HG02981 (cell line): ENCODE measurements around the gene KRTAP10-6.
"Not testable (repeated sequence)": the region's sequence is repeated elsewhere in the genome, so short reads cannot be mapped to it uniquely, and the experiment has no call there.

ENCODE experiments used
- ATAC-seq: cut with Tn5 transposase; IDR thresholded peaks from one replicate; pipeline ENCODE4 v1.9.1; 2021; ENCODE audit warnings: mild to moderate bottlenecking, moderate library complexity; ENCODE audit not compliant: unreplicated experiment

KRTAP10-6 gene

GRCh38 chr21:44579833-44580144 is 12.5 kb downstream of the KRTAP10-6 start:
- no peak for ATAC-seq

DNA sequence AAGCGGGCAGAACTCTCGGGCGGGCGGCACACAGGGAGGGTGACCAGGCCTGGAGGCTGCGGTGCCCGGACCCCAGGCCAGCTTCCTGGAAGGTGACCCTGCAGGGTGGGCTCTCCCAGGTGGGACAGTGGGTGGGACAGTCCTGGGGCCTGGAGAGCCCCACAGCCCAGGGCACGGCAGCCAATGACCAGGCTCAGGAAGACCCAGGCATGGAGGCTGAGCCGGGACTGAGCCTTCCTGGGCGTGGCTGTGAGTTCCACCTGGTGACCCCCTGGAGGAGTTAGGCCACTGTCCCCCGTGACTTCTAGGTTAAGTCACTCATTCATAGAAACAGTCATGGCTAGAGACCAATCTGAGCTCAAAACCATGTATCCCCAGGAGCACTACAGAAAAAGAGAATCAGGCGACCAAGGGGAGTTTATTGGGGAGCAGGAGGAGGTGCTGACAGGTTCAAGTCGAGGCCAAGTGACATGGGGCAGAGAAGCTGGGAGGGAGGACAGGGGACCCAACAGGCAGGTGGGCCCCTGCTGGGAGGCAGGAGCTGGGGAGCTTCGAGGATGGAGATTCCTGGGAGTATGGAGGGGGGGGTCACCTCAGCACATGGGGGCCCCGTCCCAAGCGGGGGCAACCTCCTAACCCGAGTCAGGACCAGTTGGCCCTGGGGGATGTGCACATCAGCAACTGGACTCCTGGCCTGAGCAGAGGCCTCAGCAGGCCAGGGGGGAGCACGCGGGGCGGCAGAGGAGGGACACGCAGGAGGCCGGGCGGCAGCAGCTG is 13.1 kb downstream of the KRTAP10-6 start:
- ATAC-seq, result no peak

GRCh38 chr21:44578371-44579055 is 13.8 kb downstream of the KRTAP10-6 start:
- no peak for ATAC-seq

GRCh38 chr21:44576025-44576420 is 16.3 kb downstream of the KRTAP10-6 start:
- no peak for ATAC-seq

- no peak for ATAC-seq
Measured at GRCh38 chr21:44575307-44576024, 16.8 kb downstream of the KRTAP10-6 start.

- ATAC-seq, result no peak
Measured at GRCh38 chr21:44574457-44575306, 17.6 kb downstream of the KRTAP10-6 start.

DNA sequence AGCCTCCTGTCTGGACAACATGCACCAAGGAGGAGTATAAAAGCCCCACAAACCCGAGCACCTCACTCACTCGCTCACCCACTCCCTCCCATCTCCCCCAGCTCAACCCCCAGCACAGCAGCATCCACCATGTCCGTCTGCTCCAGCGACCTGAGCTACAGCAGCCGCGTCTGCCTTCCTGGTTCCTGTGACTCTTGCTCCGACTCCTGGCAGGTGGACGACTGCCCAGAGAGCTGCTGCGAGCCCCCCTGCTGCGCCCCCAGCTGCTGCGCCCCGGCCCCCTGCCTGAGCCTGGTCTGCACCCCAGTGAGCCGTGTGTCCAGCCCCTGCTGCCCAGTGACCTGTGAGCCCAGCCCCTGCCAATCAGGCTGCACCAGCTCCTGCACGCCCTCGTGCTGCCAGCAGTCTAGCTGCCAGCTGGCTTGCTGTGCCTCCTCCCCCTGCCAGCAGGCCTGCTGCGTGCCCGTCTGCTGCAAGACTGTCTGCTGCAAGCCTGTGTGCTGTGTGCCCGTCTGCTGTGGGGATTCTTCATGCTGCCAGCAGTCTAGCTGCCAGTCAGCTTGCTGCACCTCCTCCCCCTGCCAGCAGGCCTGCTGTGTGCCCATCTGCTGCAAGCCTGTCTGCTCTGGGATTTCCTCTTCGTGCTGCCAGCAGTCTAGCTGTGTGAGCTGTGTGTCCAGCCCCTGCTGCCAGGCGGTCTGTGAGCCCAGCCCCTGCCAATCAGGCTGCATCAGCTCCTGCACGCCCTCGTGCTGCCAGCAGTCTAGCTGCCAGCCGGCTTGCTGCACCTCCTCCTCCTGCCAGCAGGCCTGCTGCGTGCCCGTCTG is 18.5 kb downstream of the KRTAP10-6 start, which contains the start of gene KRTAP10-4:
TSS of gene KRTAP10-4 (plus strand) at position 100 of the 827 bp plus-strand sequence. CDS start at position 130, 30 bp downstream.
- not testable (repeated sequence) for ATAC-seq

GRCh38 chr21:44572959-44573583 is 19.2 kb downstream of the KRTAP10-6 start:
- ATAC-seq, result no peak

DNA sequence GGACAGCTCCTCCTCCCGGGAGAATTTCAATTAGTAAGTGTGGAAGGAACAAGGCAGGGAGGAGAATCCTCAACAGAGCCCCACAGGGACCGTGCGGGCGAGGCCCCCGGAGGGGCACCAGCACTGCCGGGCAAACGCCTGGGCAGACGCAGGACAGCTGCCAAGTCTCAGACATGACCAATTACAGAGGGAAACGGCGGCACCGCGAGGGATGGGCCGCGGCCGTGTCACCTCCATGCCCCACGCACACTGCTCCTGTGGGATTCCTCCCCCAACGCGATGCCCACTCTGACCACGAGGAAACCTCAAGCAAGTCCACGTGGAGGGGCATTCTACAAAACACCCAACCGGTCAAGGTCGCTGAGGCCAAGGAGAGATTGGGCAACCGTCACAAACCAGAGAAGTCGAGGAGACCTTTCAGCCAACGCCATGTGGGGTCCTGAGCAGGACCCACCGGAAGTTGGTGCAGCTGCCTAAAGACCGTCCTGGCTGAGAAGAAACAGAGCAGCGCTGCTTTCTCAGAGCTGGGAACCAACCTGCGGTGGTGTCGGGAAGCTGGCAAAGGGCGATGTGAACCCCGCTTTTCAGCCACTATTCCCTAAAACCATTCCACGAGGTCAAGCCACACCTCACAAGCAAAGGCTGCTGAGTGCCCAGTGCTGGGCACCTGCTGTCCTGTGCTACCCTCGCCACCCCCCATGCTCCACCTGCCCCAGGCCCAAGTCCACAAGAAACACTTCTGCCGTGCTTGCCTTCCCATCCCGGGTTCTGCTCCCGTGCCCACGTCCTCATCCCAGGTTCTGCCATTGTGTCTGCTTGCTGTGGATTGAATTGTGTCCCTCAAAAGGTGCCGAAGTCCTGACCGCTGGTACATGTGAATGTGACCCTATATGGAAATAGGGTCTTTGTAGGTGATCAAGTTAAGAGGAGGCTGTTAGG is 20.2 kb downstream of the KRTAP10-6 start:
- ATAC-seq, result no peak

DNA sequence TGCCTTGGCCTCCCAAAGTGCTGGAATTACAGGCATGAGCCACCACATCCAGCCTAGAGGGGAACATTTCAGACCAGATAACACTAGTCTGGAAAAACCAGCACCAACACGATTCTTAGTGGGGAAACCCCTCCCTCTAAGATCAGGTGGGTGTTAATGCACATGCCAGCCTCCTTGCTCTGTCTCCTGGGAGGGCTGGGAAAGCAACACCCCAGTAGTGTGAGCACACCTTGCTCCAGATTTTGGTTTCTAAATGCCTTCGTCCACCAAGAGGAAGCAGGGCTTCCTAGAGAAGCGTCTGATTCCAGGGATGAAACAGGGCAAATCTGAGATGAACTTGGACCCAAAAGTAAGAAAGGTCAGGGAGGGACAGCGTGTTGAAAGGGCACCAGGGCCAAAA is 21.0 kb downstream of the KRTAP10-6 start:
- ATAC-seq, result no peak

DNA sequence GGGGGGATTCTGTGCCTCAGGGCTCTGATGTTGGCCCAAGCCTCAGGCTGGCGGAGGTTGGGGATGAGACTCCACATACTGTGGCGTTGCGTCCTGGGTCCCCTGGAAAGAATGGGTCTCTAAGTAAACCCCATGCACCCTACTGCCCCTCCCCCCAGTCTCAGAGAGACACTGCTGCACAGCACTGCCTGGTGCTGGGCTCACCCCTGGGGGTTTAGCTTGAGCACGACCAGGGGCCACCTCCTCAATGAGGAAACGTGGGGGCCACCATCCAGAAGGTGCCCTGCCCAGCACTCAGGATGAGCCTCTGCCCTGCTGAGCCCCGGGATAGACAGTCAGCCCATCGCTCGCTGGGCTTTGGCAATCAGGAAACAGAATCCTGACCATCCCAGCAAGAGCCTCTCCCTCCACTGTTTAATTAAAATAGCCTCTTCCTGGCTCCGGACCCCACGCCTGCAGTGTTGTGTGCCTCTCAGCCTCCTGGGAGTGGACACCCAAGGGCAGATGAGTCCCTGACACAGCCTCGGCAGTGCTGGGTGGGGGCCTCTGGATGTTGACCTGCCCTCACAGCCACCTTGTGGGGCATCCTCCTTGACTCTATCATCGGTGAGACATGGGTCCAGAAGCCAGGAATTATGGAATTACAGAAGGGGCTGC is 22.3 kb downstream of the KRTAP10-6 start:
- no peak for ATAC-seq

GRCh38 chr21:44568667-44569556 is 23.4 kb downstream of the KRTAP10-6 start:
- no peak for ATAC-seq

- ATAC-seq, result no peak
Measured at GRCh38 chr21:44568261-44568660, 24.0 kb downstream of the KRTAP10-6 start.

- no peak for ATAC-seq
Measured at GRCh38 chr21:44567481-44568171, 24.7 kb downstream of the KRTAP10-6 start.

- no peak for ATAC-seq
Measured at GRCh38 chr21:44566403-44566802, 25.9 kb downstream of the KRTAP10-6 start.

- no peak for ATAC-seq
Measured at GRCh38 chr21:44564886-44565598, 27.3 kb downstream of the KRTAP10-6 start.
